MM.1S (cell line): ENCODE measurements around the gene SEMA4C.

Source experiments
- CTCF ChIP-seq: fragments of 300-600 bp; sonication (generic); IDR thresholded peaks from 2 replicates; pipeline ENCODE4 v1.5.1; 2016; ENCODE audit warnings: antibody characterized with exemption, low read length, mixed read lengths
- EZH2phosphoT487 ChIP-seq: fragments of 300-600 bp; sonication (generic); IDR thresholded peaks from 2 replicates; pipeline ENCODE4 v1.6.1; 2018; ENCODE audit warnings: antibody characterized with exemption, low read length

- TF ChIP-seq CTCF (no peak), EZH2phosphoT487 (no peak)
Observed at GRCh38 chr2:96898641-96899412, 28.9 kb upstream of the SEMA4C start.
